ENCODE results near the gene CCDC88C.

The CCDC88C gene

DNA sequence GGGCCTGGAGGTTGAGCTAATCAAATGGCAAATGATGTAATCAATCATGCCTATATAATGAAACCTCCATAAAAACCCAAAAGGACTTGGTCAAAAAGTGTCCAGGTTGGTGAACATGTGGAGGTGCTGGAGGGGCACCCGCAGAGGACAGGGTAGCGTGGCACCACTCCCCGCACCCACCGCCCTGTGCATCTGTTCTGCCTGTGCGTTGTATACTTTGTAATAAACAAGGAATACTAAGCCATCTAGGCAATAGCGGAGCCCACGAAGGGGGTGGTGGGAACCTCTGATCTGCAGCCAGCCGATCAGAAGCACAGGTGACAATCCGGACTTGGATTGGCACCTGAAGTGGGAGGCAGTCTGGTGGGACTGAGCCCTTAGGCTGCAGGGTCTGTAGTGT, 97.4 kb downstream of the CCDC88C start:
- 96% methylated on average over 9 of the region's 9 CpGs for WGBS
- Histone ChIP-seq H3K36me3 (ENCODE audit: insufficient read depth, low read length) (peaks cover 87% of the 10 kb centered on the region), H3K27me3 (ENCODE audit: insufficient read depth, low read length) (no peaks in the 10 kb centered on the region), H3K4me1 (ENCODE audit: insufficient read depth, low read length) (peaks cover 3% of the 10 kb centered on the region; the same call in 1 of the 2 replicates), H3K9ac (ENCODE audit: low read depth, low read length) (no peak overlapping the region), H3K27ac (ENCODE audit: low read depth, low read length) (no peak overlapping the region), H3K4me3 (ENCODE audit: low read length) (no peak overlapping the region), H3K9me3 (ENCODE audit: insufficient read depth, low read depth, low read length) (peaks cover 6% of the 10 kb centered on the region)

DNA sequence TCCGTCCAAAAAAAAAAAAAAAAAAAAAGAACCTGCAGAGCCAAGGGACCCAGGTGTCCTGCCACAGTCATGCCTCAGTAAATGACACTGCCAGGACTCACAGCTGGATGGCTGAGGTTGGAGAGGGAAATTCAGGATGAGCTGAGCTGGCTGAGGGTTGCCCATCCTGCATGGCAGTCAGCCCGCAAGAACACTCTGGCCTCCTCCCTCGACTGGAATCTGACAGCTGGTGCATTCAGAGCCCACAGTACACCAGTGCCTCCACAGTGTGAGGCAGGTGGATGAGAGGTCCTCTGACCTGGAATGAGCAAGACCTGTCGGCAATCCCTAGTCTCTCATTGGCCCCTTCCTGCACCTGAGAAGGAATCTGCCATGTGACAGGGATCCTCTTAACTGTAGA, 98.7 kb downstream of the CCDC88C start:
- H3K27me3 ChIP-seq (ENCODE audit: insufficient read depth, low read length): no peaks in the 10 kb centered on the region
- peaks cover 3% of the 10 kb centered on the region; the same call in 1 of the 2 replicates for H3K4me1 ChIP-seq (ENCODE audit: insufficient read depth, low read length)
- no peak overlapping the region for H3K4me3 ChIP-seq (ENCODE audit: low read length)
- H3K9me3 ChIP-seq (ENCODE audit: insufficient read depth, low read depth, low read length): peaks cover 20% of the 10 kb centered on the region
- no peak overlapping the region for H3K27ac ChIP-seq (ENCODE audit: low read depth, low read length)
- peaks cover 88% of the 10 kb centered on the region for H3K36me3 ChIP-seq (ENCODE audit: insufficient read depth, low read length)
- WGBS: 100% methylated on average over 4 of the region's 4 CpGs
- no peak overlapping the region for H3K9ac ChIP-seq (ENCODE audit: low read depth, low read length)

DNA sequence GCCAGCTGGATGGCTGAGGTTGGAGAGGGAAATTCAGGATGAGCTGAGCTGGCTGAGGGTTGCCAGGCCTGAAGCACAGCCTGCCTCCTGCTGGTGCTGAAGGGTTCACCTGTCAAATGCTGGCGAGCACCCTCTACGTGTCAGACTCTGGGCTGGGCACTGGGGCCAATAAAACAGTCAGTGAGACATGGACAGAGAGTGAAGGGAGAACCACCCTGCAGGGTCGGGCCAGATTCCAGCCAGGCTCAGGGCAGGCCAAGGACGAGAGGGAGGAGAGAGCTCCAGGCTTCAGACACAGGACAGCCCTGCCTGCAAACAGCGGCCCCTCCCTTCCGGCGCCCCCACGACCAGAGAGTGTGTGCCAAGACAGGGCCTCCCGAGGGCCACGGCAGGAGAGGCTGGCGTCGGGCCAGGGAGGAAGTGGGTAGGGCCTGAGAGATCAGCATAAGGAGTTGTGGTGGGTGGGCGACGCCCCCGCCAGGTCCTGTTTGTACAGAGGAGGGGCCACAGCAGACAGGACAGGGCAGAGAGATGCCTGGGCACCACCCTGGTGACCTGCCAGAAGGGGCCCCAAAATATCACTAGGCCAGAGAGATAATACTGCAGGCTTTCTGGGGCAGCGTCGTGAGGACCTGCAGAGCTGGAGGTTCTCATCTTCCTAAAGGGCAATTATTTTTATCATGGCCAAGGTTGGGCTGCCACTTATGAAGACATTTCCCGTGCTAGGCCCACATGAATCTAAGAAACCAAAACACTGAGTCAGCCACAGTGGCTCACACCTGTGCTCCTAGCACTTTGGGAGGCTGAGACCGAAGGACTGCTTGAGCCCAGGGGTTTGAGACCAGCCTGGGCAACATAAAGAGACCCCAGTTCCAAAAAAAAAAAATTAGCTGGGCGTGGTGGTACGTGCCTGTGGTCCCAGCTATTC, 100.0 kb downstream of the CCDC88C start:
- Histone ChIP-seq H3K9me3 (ENCODE audit: insufficient read depth, low read depth, low read length) (peaks cover 27% of the 10 kb centered on the region), H3K27ac (ENCODE audit: low read depth, low read length) (no peak overlapping the region), H3K27me3 (ENCODE audit: insufficient read depth, low read length) (no peaks in the 10 kb centered on the region), H3K4me3 (ENCODE audit: low read length) (no peak overlapping the region), H3K9ac (ENCODE audit: low read depth, low read length) (no peak overlapping the region), H3K36me3 (ENCODE audit: insufficient read depth, low read length) (peaks cover 91% of the 10 kb centered on the region), H3K4me1 (ENCODE audit: insufficient read depth, low read length) (no peaks in the 10 kb centered on the region)
- 96% methylated on average over 21 of the region's 21 CpGs for WGBS

DNA sequence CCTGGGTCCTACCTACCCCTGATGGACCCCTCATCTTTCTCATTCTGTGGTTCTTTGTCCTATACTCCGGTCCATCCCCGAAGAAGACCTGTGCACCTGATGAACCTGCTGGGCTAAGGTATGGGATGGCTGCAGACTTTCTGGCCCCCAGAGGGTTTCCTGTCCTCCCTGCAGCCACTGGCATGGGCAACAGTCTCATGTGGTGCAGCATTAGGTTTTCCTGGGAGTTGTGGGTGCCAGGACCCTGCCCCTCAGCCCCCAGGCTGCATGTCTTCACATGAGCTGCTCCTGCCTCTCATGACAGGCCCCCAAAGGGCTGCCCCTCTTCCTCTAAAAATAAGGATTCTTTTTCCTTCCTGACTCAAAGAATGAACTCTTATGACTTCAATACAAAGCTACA, 100.9 kb downstream of the CCDC88C start:
- WGBS: 98% methylated on average over 2 of the region's 2 CpGs
- Histone ChIP-seq H3K27ac (ENCODE audit: low read depth, low read length) (no peak overlapping the region), H3K4me3 (ENCODE audit: low read length) (no peak overlapping the region), H3K4me1 (ENCODE audit: insufficient read depth, low read length) (no peaks in the 10 kb centered on the region), H3K9me3 (ENCODE audit: insufficient read depth, low read depth, low read length) (peaks cover 27% of the 10 kb centered on the region), H3K27me3 (ENCODE audit: insufficient read depth, low read length) (no peaks in the 10 kb centered on the region), H3K9ac (ENCODE audit: low read depth, low read length) (no peak overlapping the region), H3K36me3 (ENCODE audit: insufficient read depth, low read length) (peaks cover 93% of the 10 kb centered on the region)

DNA sequence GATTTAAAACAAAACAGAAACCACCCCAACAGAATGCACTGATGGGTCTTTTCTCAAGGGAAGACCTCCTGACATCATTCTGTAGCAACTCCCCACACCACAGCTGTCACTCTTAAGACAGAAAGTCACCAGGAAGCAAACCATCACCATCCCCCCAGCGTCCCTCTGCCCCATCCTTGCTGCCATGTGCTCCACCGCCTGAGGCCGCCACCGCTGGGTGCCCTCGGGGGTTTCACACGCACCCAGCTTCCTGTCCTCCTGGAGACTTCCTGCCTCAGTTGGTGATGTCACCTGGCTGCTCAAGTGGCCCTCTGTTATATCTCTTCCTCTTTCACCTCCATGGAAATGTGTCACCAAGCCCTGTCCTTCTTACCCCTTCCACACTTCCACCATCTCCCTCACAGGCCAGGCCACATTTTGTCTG, 101.8 kb downstream of the CCDC88C start:
- H3K27ac ChIP-seq (ENCODE audit: low read depth, low read length): no peak overlapping the region
- H3K27me3 ChIP-seq (ENCODE audit: insufficient read depth, low read length): no peaks in the 10 kb centered on the region
- 95% methylated on average over 6 of the region's 6 CpGs for WGBS

DNA sequence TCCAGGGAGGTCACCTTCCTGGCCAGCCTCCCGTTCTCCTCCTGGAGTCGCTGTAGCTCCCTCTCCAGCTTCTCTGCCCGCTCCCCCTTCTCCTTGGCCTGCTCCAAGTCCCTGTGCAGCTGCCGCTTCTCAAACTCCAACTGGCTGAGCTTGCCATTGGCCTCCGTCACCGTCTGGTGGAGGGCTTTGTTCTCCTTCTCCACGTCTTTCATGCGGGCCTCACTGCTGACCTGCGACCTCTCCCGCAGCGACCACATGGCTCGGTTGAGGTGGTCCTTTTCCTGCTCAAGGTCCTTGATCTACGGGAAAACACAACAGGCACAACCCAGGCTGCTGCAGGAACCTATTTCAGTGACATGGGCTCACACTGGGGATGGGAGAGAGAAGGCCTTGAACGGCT, 103.8 kb downstream of the CCDC88C start:
- H3K36me3 ChIP-seq (ENCODE audit: insufficient read depth, low read length): peaks cover 88% of the 10 kb centered on the region
- 95% methylated on average over 14 of the region's 14 CpGs for WGBS
- H3K27ac ChIP-seq (ENCODE audit: low read depth, low read length): no peak overlapping the region
- H3K4me3 ChIP-seq (ENCODE audit: low read length): no peak overlapping the region
- H3K27me3 ChIP-seq (ENCODE audit: insufficient read depth, low read length): no peaks in the 10 kb centered on the region
- H3K9me3 ChIP-seq (ENCODE audit: insufficient read depth, low read depth, low read length): peaks cover 27% of the 10 kb centered on the region
- H3K4me1 ChIP-seq (ENCODE audit: insufficient read depth, low read length): no peaks in the 10 kb centered on the region
- no peak overlapping the region for H3K9ac ChIP-seq (ENCODE audit: low read depth, low read length)

More for the DNA sequence above, 101.8 kb downstream of the CCDC88C start:
- Histone ChIP-seq H3K4me3 (ENCODE audit: low read length) (no peak overlapping the region), H3K9ac (ENCODE audit: low read depth, low read length) (no peak overlapping the region), H3K9me3 (ENCODE audit: insufficient read depth, low read depth, low read length) (peaks cover 27% of the 10 kb centered on the region), H3K36me3 (ENCODE audit: insufficient read depth, low read length) (peaks cover 93% of the 10 kb centered on the region), H3K4me1 (ENCODE audit: insufficient read depth, low read length) (no peaks in the 10 kb centered on the region)

DNA sequence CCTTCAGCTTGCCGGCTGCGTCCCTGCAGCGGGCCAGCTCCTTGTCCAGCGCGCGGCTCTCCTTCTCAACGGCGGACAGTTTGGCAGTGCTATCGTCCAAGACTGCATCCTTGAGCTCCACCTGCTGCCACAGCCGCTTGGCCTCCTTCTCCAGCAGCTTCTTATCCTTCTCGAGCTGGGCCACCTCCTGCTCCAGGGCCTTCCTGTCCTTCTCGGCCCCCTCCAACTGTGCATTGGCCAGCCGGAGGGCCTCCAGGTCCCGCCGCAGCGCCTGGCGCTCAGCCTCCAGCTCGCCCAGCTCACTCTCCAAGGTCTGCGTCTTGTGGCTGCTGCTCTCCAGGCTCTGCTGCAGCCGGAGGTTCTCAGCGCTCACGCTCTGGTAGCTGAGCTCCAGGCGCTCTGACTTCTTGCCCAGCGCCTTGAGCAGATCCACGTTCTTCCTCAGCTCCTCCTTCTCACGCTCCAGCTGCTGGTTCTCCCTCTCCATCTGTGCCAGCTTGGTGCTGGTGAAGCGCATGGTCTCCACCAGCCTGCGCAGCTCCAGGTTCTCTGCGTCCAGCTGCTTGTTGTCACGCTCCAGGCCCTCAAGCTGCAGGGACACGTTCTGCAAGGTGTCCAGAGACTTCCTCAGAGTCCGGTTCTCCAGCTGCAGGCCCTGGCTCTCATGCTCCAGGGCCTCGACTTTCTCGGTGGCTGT, 104.3 kb downstream of the CCDC88C start:
- H3K27ac ChIP-seq (ENCODE audit: low read depth, low read length): no peak overlapping the region
- no peak overlapping the region for H3K9ac ChIP-seq (ENCODE audit: low read depth, low read length)
- no peak overlapping the region for H3K4me3 ChIP-seq (ENCODE audit: low read length)
- H3K36me3 ChIP-seq (ENCODE audit: insufficient read depth, low read length): peaks cover 89% of the 10 kb centered on the region
- 96% methylated on average over 34 of the region's 34 CpGs for WGBS
- peaks cover 27% of the 10 kb centered on the region for H3K9me3 ChIP-seq (ENCODE audit: insufficient read depth, low read depth, low read length)
- H3K4me1 ChIP-seq (ENCODE audit: insufficient read depth, low read length): no peaks in the 10 kb centered on the region
- no peaks in the 10 kb centered on the region for H3K27me3 ChIP-seq (ENCODE audit: insufficient read depth, low read length)

DNA sequence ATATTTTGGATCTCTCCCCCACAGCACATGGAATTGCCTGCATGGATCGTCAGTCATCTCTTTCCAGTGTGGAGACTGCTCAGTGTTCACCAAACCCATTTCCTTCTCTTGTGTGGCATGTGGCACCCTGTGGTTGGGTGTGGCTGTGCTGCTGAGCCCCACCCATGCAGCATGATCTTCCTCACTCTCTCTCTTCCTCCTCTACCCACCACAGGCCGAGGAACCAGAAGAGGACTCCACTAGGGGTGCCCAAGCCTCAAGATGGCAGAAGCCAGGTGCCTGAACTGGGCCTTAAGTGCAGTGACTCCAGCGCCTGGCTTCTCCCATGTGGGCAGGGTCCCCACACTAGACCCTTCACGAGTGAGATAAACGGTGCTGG, 106.3 kb downstream of the CCDC88C start:
- Histone ChIP-seq H3K36me3 (ENCODE audit: insufficient read depth, low read length) (peaks cover 88% of the 10 kb centered on the region), H3K27me3 (ENCODE audit: insufficient read depth, low read length) (no peaks in the 10 kb centered on the region), H3K27ac (ENCODE audit: low read depth, low read length) (no peak overlapping the region), H3K9ac (ENCODE audit: low read depth, low read length) (no peak overlapping the region), H3K4me3 (ENCODE audit: low read length) (no peak overlapping the region), H3K9me3 (ENCODE audit: insufficient read depth, low read depth, low read length) (peaks cover 25% of the 10 kb centered on the region), H3K4me1 (ENCODE audit: insufficient read depth, low read length) (peaks cover 8% of the 10 kb centered on the region)
- 89% methylated on average over 5 of the region's 5 CpGs for WGBS

DNA sequence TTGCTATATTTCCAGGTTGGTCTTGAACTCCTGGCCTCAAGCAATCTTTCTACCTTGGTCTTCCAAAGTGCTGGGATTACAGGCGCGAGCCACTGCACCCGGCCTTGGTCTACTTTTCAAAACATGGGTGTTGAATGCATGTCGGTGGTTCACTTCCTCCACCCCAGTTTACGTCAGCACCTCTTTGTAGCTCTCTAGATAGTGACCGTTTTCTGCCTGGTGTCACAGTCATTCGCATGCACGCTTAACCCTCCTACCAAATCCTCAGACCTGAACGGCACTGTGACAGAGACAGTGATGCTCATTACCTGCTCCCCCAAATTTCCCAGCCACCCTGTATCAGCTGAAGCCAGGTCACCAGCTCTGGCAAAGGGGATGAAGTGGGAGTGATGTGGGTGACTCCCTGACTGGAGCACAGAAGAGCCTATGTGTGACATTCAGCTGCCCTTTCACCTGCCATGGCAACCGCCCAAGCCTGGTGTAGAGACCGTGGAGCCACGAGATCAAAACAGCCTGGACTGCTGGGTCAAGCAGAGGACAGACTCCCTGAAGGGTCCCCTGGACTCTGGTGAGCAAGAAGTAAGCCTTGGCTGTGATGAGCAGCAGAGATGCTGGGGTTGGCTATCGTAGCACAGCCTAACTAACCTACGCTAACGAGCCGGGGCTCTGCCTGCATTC, 106.9 kb downstream of the CCDC88C start:
- no peak overlapping the region for H3K27ac ChIP-seq (ENCODE audit: low read depth, low read length)
- no peak overlapping the region for H3K4me3 ChIP-seq (ENCODE audit: low read length)
- no peaks in the 10 kb centered on the region for H3K27me3 ChIP-seq (ENCODE audit: insufficient read depth, low read length)
- H3K9me3 ChIP-seq (ENCODE audit: insufficient read depth, low read depth, low read length): peaks cover 25% of the 10 kb centered on the region
- H3K36me3 ChIP-seq (ENCODE audit: insufficient read depth, low read length): peaks cover 84% of the 10 kb centered on the region
- peaks cover 13% of the 10 kb centered on the region for H3K4me1 ChIP-seq (ENCODE audit: insufficient read depth, low read length)
- H3K9ac ChIP-seq (ENCODE audit: low read depth, low read length): no peak overlapping the region
- WGBS: 96% methylated on average over 16 of the region's 16 CpGs

DNA sequence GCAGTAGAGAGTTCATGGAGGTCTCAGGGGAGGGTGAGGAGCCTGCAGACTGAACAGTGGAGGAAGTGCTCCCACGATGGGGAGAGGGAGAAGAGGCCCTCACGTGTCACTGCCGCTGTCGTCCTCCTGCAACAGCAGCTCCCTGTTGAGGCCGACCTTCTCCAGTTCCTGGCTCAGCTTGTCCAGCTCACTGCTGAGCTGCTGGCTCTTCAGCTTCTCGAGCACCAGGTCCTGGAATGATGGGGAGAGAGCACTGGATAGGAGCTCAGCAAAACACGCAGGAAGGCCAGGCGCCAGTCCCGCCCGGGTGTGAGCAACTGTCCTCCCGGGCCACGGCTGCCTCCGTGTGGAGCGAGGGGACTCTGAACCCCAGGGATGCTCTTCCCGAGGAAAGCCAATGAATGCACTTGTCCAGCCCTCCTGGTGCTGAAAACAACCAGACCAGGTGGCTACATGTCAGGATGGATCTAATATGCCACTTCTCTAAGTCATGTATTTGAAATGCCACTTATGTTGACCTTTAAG, 107.8 kb downstream of the CCDC88C start:
- peaks cover 83% of the 10 kb centered on the region for H3K36me3 ChIP-seq (ENCODE audit: insufficient read depth, low read length)
- no peak overlapping the region for H3K4me3 ChIP-seq (ENCODE audit: low read length)
- no peak overlapping the region for H3K9ac ChIP-seq (ENCODE audit: low read depth, low read length)
- H3K4me1 ChIP-seq (ENCODE audit: insufficient read depth, low read length): peaks cover 20% of the 10 kb centered on the region
- H3K27ac ChIP-seq (ENCODE audit: low read depth, low read length): no peak overlapping the region
- 93% methylated on average over 15 of the region's 15 CpGs for WGBS
- no peaks in the 10 kb centered on the region for H3K27me3 ChIP-seq (ENCODE audit: insufficient read depth, low read length)
- H3K9me3 ChIP-seq (ENCODE audit: insufficient read depth, low read depth, low read length): peaks cover 17% of the 10 kb centered on the region

DNA sequence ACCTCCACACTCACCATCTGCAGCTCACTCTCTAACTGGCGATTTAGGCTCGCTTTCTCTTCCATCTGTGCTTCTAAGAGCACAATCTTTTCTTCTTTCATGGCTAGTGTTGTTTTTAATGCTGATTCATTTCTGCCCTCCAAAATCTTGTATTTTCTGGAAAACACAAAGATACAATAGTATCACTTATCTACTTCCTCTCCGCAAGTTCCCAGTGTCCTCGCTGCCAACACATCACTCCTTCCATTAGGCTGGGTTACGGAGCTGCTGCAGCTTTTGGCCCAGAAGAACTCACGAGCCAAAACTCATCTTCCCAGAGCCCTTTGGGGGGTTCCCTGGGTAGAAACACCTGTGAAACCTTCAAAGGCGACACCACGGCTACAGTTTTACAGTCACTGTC, 109.3 kb downstream of the CCDC88C start:
- Histone ChIP-seq H3K27me3 (ENCODE audit: insufficient read depth, low read length) (no peaks in the 10 kb centered on the region), H3K4me3 (ENCODE audit: low read length) (no peak overlapping the region), H3K9ac (ENCODE audit: low read depth, low read length) (no peak overlapping the region), H3K4me1 (ENCODE audit: insufficient read depth, low read length) (peaks cover 28% of the 10 kb centered on the region), H3K27ac (ENCODE audit: low read depth, low read length) (no peak overlapping the region), H3K36me3 (ENCODE audit: insufficient read depth, low read length) (peaks cover 74% of the 10 kb centered on the region), H3K9me3 (ENCODE audit: insufficient read depth, low read depth, low read length) (peaks cover 2% of the 10 kb centered on the region)
- WGBS: 96% methylated on average over 8 of the region's 8 CpGs

All from HUES64 (cell line).